GM12864 (cell line): ENCODE results near the gene DNMT3L.
"Not testable (repeated sequence)": the region's sequence is repeated elsewhere in the genome, so short reads cannot be mapped to it uniquely, and the experiment has no call there.

Experiments
- DNase-seq: peaks from one replicate; pipeline ENCODE4 v3.0.0-alpha.2; 2011; ENCODE audit warnings: low read depth
- H3K4me3 ChIP-seq: 2 replicates; pipeline ENCODE4 v1.5.1; 2011; ENCODE audit warnings: mild to moderate bottlenecking, low read depth, low read length, control low read depth
- CTCF ChIP-seq: IDR thresholded peaks from 2 replicates; pipeline ENCODE4 v1.5.1; 2011; ENCODE audit warnings: low read depth, mild to moderate bottlenecking, moderate library complexity, low read length, control low read depth, inconsistent platforms; ENCODE audit errors: missing control alignments

The DNMT3L gene

GRCh38 chr21:44283948-44284347 is 22.3 kb upstream of the DNMT3L start:
- H3K4me3 ChIP-seq: no peak overlapping the region
- TF ChIP-seq CTCF: no peak
- DNase-seq: no peak

DNA sequence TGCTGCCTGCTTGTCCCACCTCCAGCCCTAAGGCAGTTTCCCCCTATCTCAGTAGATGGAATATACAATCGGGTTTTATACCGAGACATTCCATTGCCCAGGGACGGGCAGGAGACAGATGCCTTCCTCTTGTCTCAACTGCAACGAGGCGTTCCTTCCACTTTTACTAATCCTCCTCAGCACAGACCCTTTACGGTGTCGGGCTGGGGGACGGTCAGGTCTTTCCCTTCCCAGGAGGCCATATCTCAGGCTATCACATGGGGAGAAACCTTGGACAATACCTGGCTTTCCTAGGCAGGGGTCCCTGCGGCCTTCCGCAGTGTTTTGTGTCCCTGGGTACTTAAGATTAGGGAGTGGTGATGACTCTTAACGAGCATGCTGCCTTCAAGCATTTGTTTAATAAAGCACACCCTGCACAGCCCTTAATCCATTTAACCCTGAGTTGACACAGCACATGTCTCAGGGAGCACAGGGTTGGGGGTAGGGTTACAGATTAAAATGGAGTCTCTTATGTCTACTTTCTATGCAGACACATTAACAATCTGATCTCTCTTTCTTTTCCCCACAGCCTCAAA is 21.6 kb upstream of the DNMT3L start:
- not testable (repeated sequence) for DNase-seq, H3K4me3 ChIP-seq

DNA sequence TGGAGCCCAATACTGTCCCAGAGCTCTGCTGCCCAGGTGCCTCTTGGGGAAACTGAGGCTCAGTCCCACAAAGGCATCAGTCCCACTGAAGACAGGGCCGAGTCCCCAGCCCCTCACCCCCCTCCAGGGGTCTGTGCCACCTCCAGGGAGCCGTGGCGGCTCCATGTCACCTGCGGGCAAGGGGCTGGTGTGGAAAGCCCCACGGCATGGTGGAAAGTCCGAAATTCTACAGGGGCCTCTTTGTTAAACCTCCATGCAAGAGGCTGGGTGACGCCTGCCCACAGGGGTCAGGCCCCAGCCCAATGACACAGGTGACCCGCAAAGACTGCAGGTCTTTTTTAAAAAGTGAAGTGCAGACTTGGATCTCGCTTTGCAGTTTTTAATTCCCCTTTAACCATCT is 20.7 kb upstream of the DNMT3L start:
- H3K4me3 ChIP-seq: no peak overlapping the region
- DNase-seq: no peak
- TF ChIP-seq CTCF: no peak

GRCh38 chr21:44281801-44282200 is 20.1 kb upstream of the DNMT3L start:
- no peak for TF ChIP-seq CTCF

GRCh38 chr21:44279354-44280260 is 17.9 kb upstream of the DNMT3L start:
- no peak for DNase-seq
- no peak overlapping the region for H3K4me3 ChIP-seq
- no peak for TF ChIP-seq CTCF

More at GRCh38 chr21:44281801-44282200, 20.1 kb upstream of the DNMT3L start:
- no peak overlapping the region for H3K4me3 ChIP-seq
- no peak for DNase-seq

GRCh38 chr21:44275041-44275440 is 13.3 kb upstream of the DNMT3L start:
- no peak for TF ChIP-seq CTCF
- H3K4me3 ChIP-seq: no peak overlapping the region
- no peak for DNase-seq

GRCh38 chr21:44273046-44273445 is 11.3 kb upstream of the DNMT3L start:
- no peak overlapping the region for H3K4me3 ChIP-seq
- TF ChIP-seq CTCF: no peak
- no peak for DNase-seq
